GM23248 (cell line): ENCODE data around the gene FLVCR1. TPM values are rescaled to one million over a fixed set of nuclear protein-coding genes. Genes with fewer than 3 reads are reported as not detected.

Experiments
- DNase-seq: peaks from one replicate; pipeline ENCODE4 v3.0.0-alpha.2; 2015
- H2AFZ ChIP-seq: fragments of 200-600 bp; sonication (generic); 2 replicates; pipeline ENCODE4 v1.6.1; 2016; ENCODE audit warnings: antibody characterized with exemption
- H3F3A ChIP-seq: fragments of 200-600 bp; sonication (generic); 2 replicates; pipeline ENCODE4 v1.6.1; 2016; ENCODE audit warnings: mild to moderate bottlenecking, antibody characterized with exemption, mixed run types; ENCODE audit not compliant: insufficient read depth
- H3K27ac ChIP-seq: fragments of 200-600 bp; sonication (generic); 2 replicates; pipeline ENCODE4 v1.5.1; 2016; ENCODE audit warnings: mild to moderate bottlenecking
- H3K27me3 ChIP-seq: fragments of 200-600 bp; sonication (generic); replicated peaks from 2 replicates; pipeline ENCODE4 v1.6.1; 2016; ENCODE audit warnings: mild to moderate bottlenecking; ENCODE audit not compliant: insufficient read depth
- H3K36me3 ChIP-seq: fragments of 200-600 bp; sonication (generic); 2 replicates; pipeline ENCODE4 v1.6.1; 2016; ENCODE audit warnings: low read depth, mild to moderate bottlenecking
- H3K4me1 ChIP-seq: fragments of 200-600 bp; sonication (generic); 2 replicates; pipeline ENCODE4 v1.6.1; 2016; ENCODE audit warnings: mild to moderate bottlenecking; ENCODE audit not compliant: insufficient read depth
- H3K4me2 ChIP-seq: fragments of 200-600 bp; sonication (generic); one replicate; pipeline ENCODE4 v1.6.1; 2016; ENCODE audit warnings: mild to moderate bottlenecking; ENCODE audit not compliant: unreplicated experiment
- H3K4me3 ChIP-seq: fragments of 200-600 bp; sonication (generic); 2 replicates; pipeline ENCODE4 v1.5.1; 2016; ENCODE audit warnings: mild to moderate bottlenecking
- H3K79me2 ChIP-seq: fragments of 200-600 bp; sonication (generic); 2 replicates; pipeline ENCODE4 v1.6.1; 2016; ENCODE audit warnings: mild to moderate bottlenecking; ENCODE audit not compliant: insufficient read depth
- H3K9ac ChIP-seq: fragments of 200-600 bp; sonication (generic); 2 replicates; pipeline ENCODE4 v1.6.1; 2016; ENCODE audit warnings: mild to moderate bottlenecking
- H3K9me2 ChIP-seq: fragments of 200-600 bp; sonication (generic); 2 replicates; pipeline ENCODE4 v1.6.1; 2016; ENCODE audit warnings: mixed run types, mild to moderate bottlenecking, moderate library complexity; ENCODE audit not compliant: insufficient read depth
- H3K9me3 ChIP-seq: fragments of 200-600 bp; sonication (generic); one replicate; pipeline ENCODE4 v1.6.1; 2017; ENCODE audit warnings: low read depth
- H4K20me1 ChIP-seq: fragments of 200-600 bp; sonication (generic); 2 replicates; pipeline ENCODE4 v1.6.0; 2016; ENCODE audit not compliant: insufficient read depth
- EZH2 ChIP-seq: fragments of 200-600 bp; sonication (generic); IDR thresholded peaks from 2 replicates; pipeline ENCODE4 v1.6.1; 2018; ENCODE audit warnings: antibody characterized with exemption, mild to moderate bottlenecking; ENCODE audit not compliant: insufficient read depth, poor library complexity, severe bottlenecking
- EZH2phosphoT487 ChIP-seq: fragments of 200-600 bp; sonication (generic); IDR thresholded peaks from 2 replicates; pipeline ENCODE4 v1.6.1; 2018; ENCODE audit warnings: antibody characterized with exemption, moderate library complexity, mild to moderate bottlenecking, low read depth; ENCODE audit not compliant: insufficient read depth
- WGBS, 2 experiments: methylation state at CpG; one replicate each; pipeline ENCODE4 v1.1.6; 2015 to 2017; ENCODE audit warnings: low lambda C conversion rate in 2 of 2, low coverage in 1 of 2; ENCODE audit errors: missing lambda C conversion rate in 2 of 2; 5-methylcytosine and 5-hydroxymethylcytosine counted together
- in situ Hi-C: fragments of 300-500 bp; cut with MboI; formaldehyde crosslinking; loops from 2 replicates; pipeline ENCODE4 v1.15.0; 2020
- polyA plus RNA-seq: library from polyadenylated mRNA; unstranded; fragments of >200 nt; fragmentation: Nextera tagmentation; extraction: Ambion mirVana; gene quantifications from 2 replicates; pipeline ENCODE4 v1.2.1, GENCODE V29; 2016
- total RNA-seq: library from RNA; depleted of rRNA; stranded (reverse); fragments of >200 nt; shearing (Covaris generic); gene quantifications from 2 replicates; pipeline ENCODE4 v1.2.3, GENCODE V29; 2014

The FLVCR1 gene
- total and polyA plus RNA-seq, 2 experiments from 2014 or later = 0.86 to 4.2 TPM

- no peaks in the 10 kb centered on the region for H4K20me1 ChIP-seq
- H3K9ac ChIP-seq = no peak overlapping the region
- no peaks in the 10 kb centered on the region for H3F3A ChIP-seq
- peaks cover 5% of the 10 kb centered on the region; the same call in 1 of the 2 replicates for H3K27me3 ChIP-seq
- no peaks in the 10 kb centered on the region for H3K79me2 ChIP-seq
- no peak overlapping the region for H2AFZ ChIP-seq
- TF ChIP-seq EZH2phosphoT487 = no peak
- TF ChIP-seq EZH2 = no peak
- DNase-seq = no peak
- no peak overlapping the region for H3K4me2 ChIP-seq
- in situ Hi-C loops = no loop called here
- H3K9me3 ChIP-seq = no peaks in the 10 kb centered on the region
- no peak overlapping the region for H3K27ac ChIP-seq
- H3K4me1 ChIP-seq = no peaks in the 10 kb centered on the region
- no peaks in the 10 kb centered on the region for H3K9me2 ChIP-seq
- no peaks in the 10 kb centered on the region for H3K36me3 ChIP-seq
- no peak overlapping the region for H3K4me3 ChIP-seq
- WGBS, 2 experiments = 48 to 51% methylated on average over 7 of the region's 7 CpGs
Observed at GRCh38 chr1:212935387-212935981, 77.4 kb downstream of the FLVCR1 start.

- peaks cover 5% of the 10 kb centered on the region; the same call in 1 of the 2 replicates for H3K27me3 ChIP-seq
- no peaks in the 10 kb centered on the region for H3F3A ChIP-seq
- H2AFZ ChIP-seq = no peak overlapping the region
- H3K9me3 ChIP-seq = no peaks in the 10 kb centered on the region
- no peaks in the 10 kb centered on the region for H3K79me2 ChIP-seq
- no peaks in the 10 kb centered on the region for H3K9me2 ChIP-seq
- TF ChIP-seq EZH2 (no peak), EZH2phosphoT487 (no peak)
- no peak overlapping the region for H3K27ac ChIP-seq
- in situ Hi-C loops = no loop called here
- H3K9ac ChIP-seq = no peak overlapping the region
- no peaks in the 10 kb centered on the region for H3K36me3 ChIP-seq
- DNase-seq = no peak
- H3K4me2 ChIP-seq = no peak overlapping the region
- no peaks in the 10 kb centered on the region for H3K4me1 ChIP-seq
- no peaks in the 10 kb centered on the region for H4K20me1 ChIP-seq
- 57% methylated on average over 3 of the region's 3 CpGs for WGBS, 2 experiments
- no peak overlapping the region for H3K4me3 ChIP-seq
Observed at GRCh38 chr1:212937034-212937433, 79.0 kb downstream of the FLVCR1 start.

GRCh38 chr1:212938846-212939245, 80.8 kb downstream of the FLVCR1 start:
- Histone ChIP-seq H3K27ac (no peak overlapping the region), H3F3A (no peaks in the 10 kb centered on the region), H3K4me3 (no peak overlapping the region), H3K9ac (no peak overlapping the region), H3K9me2 (no peaks in the 10 kb centered on the region), H3K9me3 (no peaks in the 10 kb centered on the region), H3K27me3 (peaks cover 5% of the 10 kb centered on the region; the same call in 1 of the 2 replicates), H2AFZ (no peak overlapping the region), H4K20me1 (no peaks in the 10 kb centered on the region), H3K79me2 (no peaks in the 10 kb centered on the region), H3K4me1 (no peaks in the 10 kb centered on the region), H3K4me2 (no peak overlapping the region), H3K36me3 (no peaks in the 10 kb centered on the region)
- DNase-seq = no peak
- TF ChIP-seq EZH2 (no peak), EZH2phosphoT487 (no peak)
- in situ Hi-C loops = no loop called here
- 49 to 55% methylated on average over 5 to 6 of the region's 6 CpGs for WGBS, 2 experiments

DNA sequence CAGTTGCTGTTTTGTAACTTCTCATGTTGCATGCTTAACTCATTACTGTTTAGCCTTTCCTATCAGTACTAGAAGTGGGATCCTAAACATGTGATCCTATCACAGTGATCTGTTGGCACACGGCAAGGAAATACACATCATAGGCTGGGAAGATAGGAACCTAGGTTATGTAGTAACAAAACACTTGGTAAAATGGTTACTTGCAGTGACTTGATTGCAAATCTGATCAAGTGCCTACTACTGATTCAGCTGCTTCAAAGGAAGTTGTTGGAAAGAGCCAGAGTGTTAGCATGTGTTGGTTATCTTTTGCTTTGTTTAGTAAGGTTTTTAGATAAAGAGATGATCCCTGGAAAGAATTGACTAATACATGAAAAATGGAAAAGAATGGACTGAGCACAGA, 83.4 kb downstream of the FLVCR1 start:
- Histone ChIP-seq H2AFZ (no peak overlapping the region), H3K4me1 (no peaks in the 10 kb centered on the region), H3K4me3 (no peak overlapping the region), H3F3A (no peaks in the 10 kb centered on the region), H3K27ac (no peak overlapping the region), H3K36me3 (no peaks in the 10 kb centered on the region), H4K20me1 (no peaks in the 10 kb centered on the region), H3K27me3 (peaks cover 4% of the 10 kb centered on the region; the same call in 1 of the 2 replicates), H3K9ac (no peak overlapping the region), H3K79me2 (no peaks in the 10 kb centered on the region), H3K9me3 (no peaks in the 10 kb centered on the region), H3K4me2 (no peak overlapping the region), H3K9me2 (no peaks in the 10 kb centered on the region)
- TF ChIP-seq EZH2phosphoT487 (no peak), EZH2 (no peak)
- DNase-seq = no peak
- in situ Hi-C loops = no loop called here
- WGBS, 2 experiments = 93 to 97% methylated on average over 1 of the region's 1 CpG
